SK-N-SH (cell line): ENCODE measurements around the gene GRM2. TPM values are rescaled to one million over a fixed set of nuclear protein-coding genes. Genes with fewer than 3 reads are reported as not detected.

ENCODE experiments used
- ELF1 ChIP-seq: IDR thresholded peaks from 2 replicates; pipeline ENCODE4 v1.4.0; 2012
- EP300 ChIP-seq, 2 experiments: IDR thresholded peaks; 2 replicates each; pipeline versions ENCODE4 v1.4.0 to v1.6.1; 2012; ENCODE audit warnings: borderline replicate concordance in 1 of 2, low read depth in 1 of 2, low read length in 1 of 2
- FOXJ3 ChIP-seq: sonication (generic); formaldehyde crosslinking; IDR thresholded peaks from 2 replicates; pipeline ENCODE4 v1.5.1; 2020; ENCODE audit warnings: mild to moderate bottlenecking, missing genetic modification reagents
- FOXM1 ChIP-seq: IDR thresholded peaks from 2 replicates; pipeline ENCODE4 v1.4.0; 2012; ENCODE audit warnings: low read depth, mild to moderate bottlenecking
- RCOR1 ChIP-seq: fragments of 150-350 bp; IDR thresholded peaks from 2 replicates; pipeline ENCODE4 v1.6.1; 2017; ENCODE audit warnings: antibody characterized with exemption, low read length
- SIN3A ChIP-seq: IDR thresholded peaks from 2 replicates; pipeline ENCODE4 v1.6.1; 2012; ENCODE audit warnings: low read depth, mild to moderate bottlenecking, low read length, moderate library complexity, borderline replicate concordance
- polyA plus RNA-seq, 3 experiments: library from polyadenylated mRNA; depleted of rRNA; stranded (reverse); fragments of >200 nt; gene quantifications; 2 replicates each; pipeline ENCODE4 v1.2.3, GENCODE V29; 2012
- small RNA-seq, 7 experiments: library from RNA; depleted of rRNA; stranded (forward); fragments of <200 nt; gene quantifications; one replicate each; pipeline ENCODE3, GENCODE V24; 2012

GRM2 gene
- polyA plus RNA-seq, 1 of the 3 experiments (the other 2 are of a cell fraction) = 0.15 TPM

GRCh38 chr3:51759203-51759602 lies 52.3 kb downstream of the GRM2 start (continued):
- TF ChIP-seq RCOR1 = no peak
- TF ChIP-seq FOXJ3 (CRISPR knock-in tag) = no peak
- no peak for TF ChIP-seq EP300 (IDR thresholded peaks at IDR 0.05; ENCODE audit: borderline replicate concordance in 1 of 2, low read depth in 1 of 2, low read length in 1 of 2)
- no peak for TF ChIP-seq ELF1
- TF ChIP-seq SIN3A = no peak
- no peak for TF ChIP-seq FOXM1

Small RNA genes within 50 kb of the gene (small RNA-seq; reads per million reads assigned to genes)
- 0.58 to 26.2 (median 5.7) reads per million in 7 experiments for gene RNA5SP132

Other genes starting within 250 kb of the GRM2 start
- 9.7 and 12.1 TPM in 2 replicates for gene DCAF1, start 207.1 kb upstream of the GRM2 start, polyA plus RNA-seq (2012; rRNA removed)
- 3.6 and 4.1 TPM in 2 replicates for gene RAD54L2, start 168.3 kb upstream of the GRM2 start, polyA plus RNA-seq (2012; rRNA removed)
- 82.1 and 86.0 TPM in 2 replicates for gene TEX264, start 35.8 kb upstream of the GRM2 start, polyA plus RNA-seq (2012; rRNA removed)
- not detected in 2 replicates for gene IQCF6, start 72.2 kb downstream of the GRM2 start, polyA plus RNA-seq (2012; rRNA removed)
- not detected in 2 replicates for gene IQCF2, start 154.5 kb downstream of the GRM2 start, polyA plus RNA-seq (2012; rRNA removed)
- gene IQCF5, start 168.5 kb downstream of the GRM2 start, polyA plus RNA-seq (2012; rRNA removed) = not detected in 2 replicates
- gene IQCF1, start 196.3 kb downstream of the GRM2 start, polyA plus RNA-seq (2012; rRNA removed) = not detected in 2 replicates
- 49.6 and 52.0 TPM in 2 replicates for gene RRP9, start 234.8 kb downstream of the GRM2 start, polyA plus RNA-seq (2012; rRNA removed)
- gene PARP3, start 235.3 kb downstream of the GRM2 start, polyA plus RNA-seq (2012; rRNA removed) = 31.1 and 35.2 TPM in 2 replicates
- gene GPR62, start 248.3 kb downstream of the GRM2 start, polyA plus RNA-seq (2012; rRNA removed) = 0.02 and 0.10 TPM in 2 replicates